HEK293 (cell line): Measurements from ENCODE around the gene DPT.

ENCODE experiments used
- ATF2 ChIP-seq: fragments of 450-650 bp; formaldehyde crosslinking; IDR thresholded peaks from 2 replicates; pipeline ENCODE4 v1.5.1; 2016; ENCODE audit warnings: missing biosample characterization, missing genetic modification characterization, low read depth
- BCL11A ChIP-seq: fragments of 450-650 bp; formaldehyde crosslinking; IDR thresholded peaks from 2 replicates; pipeline ENCODE4 v1.5.1; 2016; ENCODE audit warnings: low read depth, missing biosample characterization, missing genetic modification characterization
- BCL11B ChIP-seq: fragments of 450-650 bp; formaldehyde crosslinking; IDR thresholded peaks from 2 replicates; pipeline ENCODE4 v1.5.1; 2016; ENCODE audit warnings: low read depth, missing biosample characterization, missing genetic modification characterization
- GLIS1 ChIP-seq: fragments of 450-650 bp; formaldehyde crosslinking; IDR thresholded peaks from 2 replicates; pipeline ENCODE4 v1.5.1; 2016; ENCODE audit warnings: missing biosample characterization, missing genetic modification characterization
- KLF10 ChIP-seq: fragments of 450-650 bp; IDR thresholded peaks from 2 replicates; pipeline ENCODE4 v1.5.1; 2018; ENCODE audit warnings: missing biosample characterization, mild to moderate bottlenecking, missing genetic modification characterization
- KLF9 ChIP-seq: fragments of 450-650 bp; formaldehyde crosslinking; IDR thresholded peaks from 2 replicates; pipeline ENCODE4 v1.5.1; 2016; ENCODE audit warnings: missing biosample characterization, missing genetic modification characterization, low read depth
- OSR2 ChIP-seq: fragments of 450-650 bp; formaldehyde crosslinking; IDR thresholded peaks from 2 replicates; pipeline ENCODE4 v1.5.1; 2016; ENCODE audit warnings: missing biosample characterization, missing genetic modification characterization
- PRDM10 ChIP-seq: fragments of 450-650 bp; formaldehyde crosslinking; IDR thresholded peaks from 2 replicates; pipeline ENCODE4 v1.5.1; 2016; ENCODE audit warnings: missing biosample characterization, missing genetic modification characterization
- PRDM6 ChIP-seq: fragments of 450-650 bp; formaldehyde crosslinking; IDR thresholded peaks from 2 replicates; pipeline ENCODE4 v1.5.1; 2017; ENCODE audit warnings: missing biosample characterization, missing genetic modification characterization
- WT1 ChIP-seq: fragments of 450-650 bp; formaldehyde crosslinking; IDR thresholded peaks from 2 replicates; pipeline ENCODE4 v1.5.1; 2016; ENCODE audit warnings: missing biosample characterization, missing genetic modification characterization
- ZBTB11 ChIP-seq: fragments of 450-650 bp; formaldehyde crosslinking; conservative IDR thresholded peaks from 2 replicates; pipeline ENCODE4 v1.5.1; 2016; ENCODE audit warnings: low read depth, missing biosample characterization, missing genetic modification characterization
- ZBTB17 ChIP-seq: fragments of 450-650 bp; formaldehyde crosslinking; IDR thresholded peaks from 2 replicates; pipeline ENCODE4 v1.5.1; 2016; ENCODE audit warnings: missing biosample characterization, missing genetic modification characterization
- ZFHX2 ChIP-seq: fragments of 450-650 bp; formaldehyde crosslinking; conservative IDR thresholded peaks from 2 replicates; pipeline ENCODE4 v1.5.1; 2016; ENCODE audit warnings: missing biosample characterization, missing genetic modification characterization
- ZFP37 ChIP-seq: fragments of 450-650 bp; formaldehyde crosslinking; IDR thresholded peaks from 2 replicates; pipeline ENCODE4 v1.5.1; 2016; ENCODE audit warnings: missing biosample characterization, missing genetic modification characterization
- ZNF133 ChIP-seq: fragments of 450-650 bp; formaldehyde crosslinking; IDR thresholded peaks from 2 replicates; pipeline ENCODE4 v1.5.1; 2016; ENCODE audit warnings: missing biosample characterization, missing genetic modification characterization
- ZNF184 ChIP-seq: fragments of 450-650 bp; IDR thresholded peaks from 2 replicates; pipeline ENCODE4 v1.5.1; 2018; ENCODE audit warnings: missing biosample characterization, mild to moderate bottlenecking, missing genetic modification characterization
- ZNF449 ChIP-seq: fragments of 450-650 bp; formaldehyde crosslinking; IDR thresholded peaks from 2 replicates; pipeline ENCODE4 v1.5.1; 2017; ENCODE audit warnings: missing biosample characterization, mild to moderate bottlenecking, missing genetic modification characterization, moderate library complexity
- ZNF549 ChIP-seq: fragments of 450-650 bp; IDR thresholded peaks from 2 replicates; pipeline ENCODE4 v1.5.1; 2018; ENCODE audit warnings: missing biosample characterization, missing genetic modification characterization, mild to moderate bottlenecking, inconsistent platforms, moderate library complexity
- ZNF639 ChIP-seq: fragments of 450-650 bp; formaldehyde crosslinking; IDR thresholded peaks from 2 replicates; pipeline ENCODE4 v1.5.1; 2016; ENCODE audit warnings: missing biosample characterization, missing genetic modification characterization
- ZNF654 ChIP-seq: fragments of 450-650 bp; formaldehyde crosslinking; IDR thresholded peaks from 2 replicates; pipeline ENCODE4 v1.5.1; 2016; ENCODE audit warnings: low read depth, missing biosample characterization, missing genetic modification characterization
- ZNF704 ChIP-seq: fragments of 450-650 bp; formaldehyde crosslinking; IDR thresholded peaks from 2 replicates; pipeline ENCODE4 v1.5.1; 2016; ENCODE audit warnings: missing biosample characterization, missing genetic modification characterization
- ZNF837 ChIP-seq: fragments of 450-650 bp; formaldehyde crosslinking; IDR thresholded peaks from 2 replicates; pipeline ENCODE4 v1.5.1; 2016; ENCODE audit warnings: missing biosample characterization, missing genetic modification characterization

The DPT gene

GRCh38 chr1:168709405-168710363 lies 19.3 kb downstream of the DPT start (continued):
- TF ChIP-seq ZNF449 (tag by site-specific recombination) (peak; percentile 15; the same call in 1 of the 2 replicates), KLF9 (tag by site-specific recombination) (0 out of 2 replicates have a peak, but pooled peaks have one; percentile 11), PRDM6 (tag by site-specific recombination) (no peak; the same call in 1 of the 2 replicates), ZNF639 (tag by site-specific recombination) (peak; percentile 74; the same call in 1 of the 2 replicates), BCL11A (tag by site-specific recombination) (peak; percentile 21; the same call in 1 of the 2 replicates), WT1 (tag by site-specific recombination) (0 out of 2 replicates have a peak, but pooled peaks have one; percentile 17), KLF10 (tag by site-specific recombination) (peak; percentile 64; the same call in 1 of the 2 replicates), ZNF654 (tag by site-specific recombination) (0 out of 2 replicates have a peak, but pooled peaks have one; percentile 3), ATF2 (tag by site-specific recombination) (no peak), ZBTB17 (tag by site-specific recombination) (peak; percentile 48; the same call in 1 of the 2 replicates), ZNF837 (tag by site-specific recombination) (no peak), OSR2 (tag by site-specific recombination) (peak; percentile 10; the same call in 1 of the 2 replicates), BCL11B (tag by site-specific recombination) (peak; percentile 70; the same call in 1 of the 2 replicates), ZFP37 (tag by site-specific recombination) (0 out of 2 replicates have a peak, but pooled peaks have one; percentile 57), ZNF184 (tag by site-specific recombination) (peak; percentile 80; the same call in 1 of the 2 replicates), GLIS1 (tag by site-specific recombination) (peak; percentile 89), PRDM10 (tag by site-specific recombination) (0 out of 2 replicates have a peak, but pooled peaks have one; percentile 12), ZNF704 (tag by site-specific recombination) (no peak), ZFHX2 (tag by site-specific recombination) (peak; percentile 81), ZBTB11 (tag by site-specific recombination) (peak; percentile 20; the same call in 1 of the 2 replicates), ZNF549 (tag by site-specific recombination) (peak; percentile 15; the same call in 1 of the 2 replicates), ZNF133 (tag by site-specific recombination) (no peak)
